PFSK-1 (cell line): Measurements from ENCODE around the gene PPP2R5B.

ENCODE experiments used
- FOXP2 ChIP-seq: optimal IDR thresholded peaks from 2 replicates; pipeline ENCODE3; 2011; ENCODE audit warnings: borderline replicate concordance, control low read depth, inconsistent platforms; ENCODE audit not compliant: insufficient read depth; ENCODE audit errors: extremely low read length, extremely low read depth
- POLR2AphosphoS5 ChIP-seq: IDR thresholded peaks from 2 replicates; pipeline ENCODE4 v1.6.1; 2012; ENCODE audit warnings: low read depth, mild to moderate bottlenecking, control low read depth, low read length, moderate library complexity
- REST ChIP-seq, 2 experiments: IDR thresholded peaks; 2 replicates each; pipeline versions ENCODE4 v1.6.1 to v1.8.0; 2011 to 2012; ENCODE audit warnings: low read depth in 2 of 2, low read length in 2 of 2, control low read depth in 1 of 2, inconsistent platforms in 1 of 2, mild to moderate bottlenecking in 1 of 2, moderate library complexity in 1 of 2; ENCODE audit not compliant: insufficient read depth in 1 of 2
- SIN3A ChIP-seq: IDR thresholded peaks from 2 replicates; pipeline ENCODE4 v1.6.1; 2012; ENCODE audit warnings: mild to moderate bottlenecking, low read length, moderate library complexity, borderline replicate concordance; ENCODE audit not compliant: insufficient read depth
- TAF1 ChIP-seq: IDR thresholded peaks from 2 replicates; pipeline ENCODE4 v1.6.1; 2012; ENCODE audit warnings: low read length, control low read depth, borderline replicate concordance; ENCODE audit not compliant: insufficient read depth

Gene PPP2R5B

GRCh38 chr11:64925536-64926436, 1.3 kb downstream of the PPP2R5B start:
- no peak for TF ChIP-seq FOXP2
- TF ChIP-seq POLR2AphosphoS5 = no peak
- TF ChIP-seq SIN3A = no peak
- no peak for TF ChIP-seq REST (IDR thresholded peaks at IDR 0.05; ENCODE audit: insufficient read depth in 1 of 2, low read depth in 2 of 2, low read length in 2 of 2)
- no peak for TF ChIP-seq TAF1

GRCh38 chr11:64926689-64927088, 2.2 kb downstream of the PPP2R5B start:
- TF ChIP-seq TAF1 (no peak), POLR2AphosphoS5 (no peak), FOXP2 (no peak), REST (IDR thresholded peaks at IDR 0.05; ENCODE audit: insufficient read depth in 1 of 2, low read depth in 2 of 2, low read length in 2 of 2) (no peak), SIN3A (no peak)

- TF ChIP-seq FOXP2 (no peak), SIN3A (no peak), TAF1 (no peak), POLR2AphosphoS5 (no peak), REST (IDR thresholded peaks at IDR 0.05; ENCODE audit: insufficient read depth in 1 of 2, low read depth in 2 of 2, low read length in 2 of 2) (no peak)
Measured at GRCh38 chr11:64928957-64929356, 4.5 kb downstream of the PPP2R5B start.

- TF ChIP-seq POLR2AphosphoS5 (no peak), FOXP2 (no peak), REST (IDR thresholded peaks at IDR 0.05; ENCODE audit: insufficient read depth in 1 of 2, low read depth in 2 of 2, low read length in 2 of 2) (no peak), SIN3A (no peak), TAF1 (no peak)
Measured at GRCh38 chr11:64929625-64930024, 5.1 kb downstream of the PPP2R5B start.
